BLaER1 (cell line): ENCODE results near the gene CALY.

Source experiments
- H3K27ac ChIP-seq: shearing (Covaris generic); formaldehyde crosslinking; 2 replicates; pipeline ENCODE4 v1.8.1; 2022
- H3K27me3 ChIP-seq: shearing (Covaris generic); formaldehyde crosslinking; 2 replicates; pipeline ENCODE4 v1.8.1; 2022
- H3K36me3 ChIP-seq: shearing (Covaris generic); formaldehyde crosslinking; 2 replicates; pipeline ENCODE4 v1.8.1; 2022
- H3K4me1 ChIP-seq: shearing (Covaris generic); formaldehyde crosslinking; 2 replicates; pipeline ENCODE4 v1.8.1; 2022
- H3K4me2 ChIP-seq: shearing (Covaris generic); formaldehyde crosslinking; 2 replicates; pipeline ENCODE4 v1.8.1; 2022
- H3K4me3 ChIP-seq: shearing (Covaris generic); formaldehyde crosslinking; 2 replicates; pipeline ENCODE4 v1.8.1; 2022
- H3K9ac ChIP-seq: shearing (Covaris generic); formaldehyde crosslinking; 2 replicates; pipeline ENCODE4 v1.8.1; 2022
- H3K9me3 ChIP-seq: shearing (Covaris generic); formaldehyde crosslinking; 2 replicates; pipeline ENCODE4 v1.8.1; 2022
- H4K20me1 ChIP-seq: shearing (Covaris generic); formaldehyde crosslinking; 2 replicates; pipeline ENCODE4 v1.8.1; 2022
- Cebpa-rat ChIP-seq: shearing (Covaris generic); IDR thresholded peaks from 2 replicates; pipeline ENCODE4 v1.8.1; 2022

The CALY gene

GRCh38 chr10:133336577-133337369 is at the start of gene CALY:
Gene CALY, minus strand, starts transcription at chr10:133336896. Its CDS starts 7,907 bp downstream, at chr10:133328989.
- no peaks in the 10 kb centered on the region for H4K20me1 ChIP-seq
- no peak within 1 kb of the TSS for H3K4me3 ChIP-seq
- H3K9ac ChIP-seq = no peak within 1 kb of the TSS
- H3K9me3 ChIP-seq = peaks cover 49% of the 10 kb centered on the region
- H3K27me3 ChIP-seq = peaks cover 62% of the 10 kb centered on the region
- H3K36me3 ChIP-seq = no peaks in the 10 kb centered on the region
- peaks cover 23% of the 10 kb centered on the region for H3K4me1 ChIP-seq
- peak within 1 kb of the TSS; percentile 49 for H3K4me2 ChIP-seq
- no peak within 1 kb of the TSS for H3K27ac ChIP-seq
- no peak for TF ChIP-seq Cebpa-rat

GRCh38 chr10:133385214-133385613 is 48.5 kb upstream of the CALY start:
- Histone ChIP-seq H4K20me1 (no peaks in the 10 kb centered on the region), H3K9me3 (no peaks in the 10 kb centered on the region), H3K4me1 (peaks cover 70% of the 10 kb centered on the region), H3K9ac (no peak overlapping the region), H3K4me3 (no peak overlapping the region), H3K4me2 (peak overlapping the region; percentile 59; the same call in 1 of the 2 replicates), H3K36me3 (peaks cover 5% of the 10 kb centered on the region; the same call in 1 of the 2 replicates), H3K27me3 (no peaks in the 10 kb centered on the region), H3K27ac (no peak overlapping the region)
- TF ChIP-seq Cebpa-rat = no peak

DNA sequence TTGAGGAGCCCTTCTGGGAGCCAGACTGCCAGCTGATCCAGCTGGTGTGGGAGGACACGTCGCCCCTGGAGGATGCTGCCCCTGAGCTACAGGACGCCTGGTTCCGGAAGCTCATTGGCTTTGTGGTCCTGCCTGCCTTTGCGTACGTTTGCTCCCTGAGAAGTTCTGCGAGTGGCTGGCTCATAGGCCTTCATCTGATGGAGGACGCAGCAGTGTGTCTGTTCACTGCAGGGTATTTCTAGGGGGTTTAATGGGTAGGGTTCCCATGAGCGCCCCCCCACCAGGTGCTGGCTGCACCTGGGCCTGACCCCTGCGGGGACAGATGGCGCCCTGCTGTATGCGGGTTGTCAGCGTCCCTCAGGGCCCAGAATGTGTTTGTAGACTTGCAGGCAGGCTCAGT is 47.4 kb upstream of the CALY start:
- peak overlapping the region; percentile 45 for H3K27ac ChIP-seq
- peak overlapping the region; percentile 31 for H3K9ac ChIP-seq
- H3K36me3 ChIP-seq = peaks cover 5% of the 10 kb centered on the region; the same call in 1 of the 2 replicates
- H4K20me1 ChIP-seq = no peaks in the 10 kb centered on the region
- H3K4me2 ChIP-seq = peak overlapping the region; percentile 59
- no peaks in the 10 kb centered on the region for H3K27me3 ChIP-seq
- no peak overlapping the region for H3K4me3 ChIP-seq
- H3K9me3 ChIP-seq = no peaks in the 10 kb centered on the region
- TF ChIP-seq Cebpa-rat = no peak
- peaks cover 78% of the 10 kb centered on the region for H3K4me1 ChIP-seq

- H4K20me1 ChIP-seq = no peaks in the 10 kb centered on the region
- peaks cover 5% of the 10 kb centered on the region; the same call in 1 of the 2 replicates for H3K36me3 ChIP-seq
- 0 out of 2 replicates have a peak overlapping the region, but pooled peaks have one; percentile 31 for H3K9ac ChIP-seq
- no peaks in the 10 kb centered on the region for H3K27me3 ChIP-seq
- no peaks in the 10 kb centered on the region for H3K9me3 ChIP-seq
- no peak overlapping the region for H3K4me3 ChIP-seq
- peak overlapping the region; percentile 45 for H3K27ac ChIP-seq
- H3K4me2 ChIP-seq = peak overlapping the region; percentile 59
- H3K4me1 ChIP-seq = peaks cover 78% of the 10 kb centered on the region
- TF ChIP-seq Cebpa-rat = no peak
Measured at GRCh38 chr10:133383551-133383950, 46.9 kb upstream of the CALY start.

DNA sequence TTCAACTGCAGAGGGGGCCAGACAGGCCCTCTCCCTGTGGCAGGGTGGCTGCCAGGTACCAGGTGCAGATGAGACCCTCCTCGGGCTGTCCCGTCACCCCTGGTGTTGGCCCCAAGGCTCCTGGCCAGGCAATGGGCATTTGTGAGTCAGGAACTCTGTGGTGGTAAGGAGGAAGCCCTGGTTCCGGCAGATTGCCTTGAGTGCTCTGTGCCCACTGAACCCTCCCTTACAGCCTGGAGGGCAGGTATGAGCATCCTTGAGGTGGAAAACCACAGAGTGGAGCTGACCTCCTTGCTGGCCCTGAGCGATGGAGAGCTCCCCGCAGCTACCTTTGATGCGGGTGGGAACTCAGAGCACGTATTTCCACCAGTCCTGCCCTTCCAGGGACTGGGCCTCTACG is 44.3 kb upstream of the CALY start:
- H3K9me3 ChIP-seq = no peaks in the 10 kb centered on the region
- no peak overlapping the region for H3K4me3 ChIP-seq
- H3K4me1 ChIP-seq = peaks cover 70% of the 10 kb centered on the region
- no peaks in the 10 kb centered on the region for H3K27me3 ChIP-seq
- peak overlapping the region; percentile 99 for H3K4me2 ChIP-seq
- no peak for TF ChIP-seq Cebpa-rat
- H3K36me3 ChIP-seq = peaks cover 5% of the 10 kb centered on the region; the same call in 1 of the 2 replicates
- H3K27ac ChIP-seq = no peak overlapping the region
- no peaks in the 10 kb centered on the region for H4K20me1 ChIP-seq
- H3K9ac ChIP-seq = no peak overlapping the region

GRCh38 chr10:133379801-133380666 is 43.3 kb upstream of the CALY start:
- peak overlapping the region; percentile 99 for H3K4me2 ChIP-seq
- TF ChIP-seq Cebpa-rat = no peak

DNA sequence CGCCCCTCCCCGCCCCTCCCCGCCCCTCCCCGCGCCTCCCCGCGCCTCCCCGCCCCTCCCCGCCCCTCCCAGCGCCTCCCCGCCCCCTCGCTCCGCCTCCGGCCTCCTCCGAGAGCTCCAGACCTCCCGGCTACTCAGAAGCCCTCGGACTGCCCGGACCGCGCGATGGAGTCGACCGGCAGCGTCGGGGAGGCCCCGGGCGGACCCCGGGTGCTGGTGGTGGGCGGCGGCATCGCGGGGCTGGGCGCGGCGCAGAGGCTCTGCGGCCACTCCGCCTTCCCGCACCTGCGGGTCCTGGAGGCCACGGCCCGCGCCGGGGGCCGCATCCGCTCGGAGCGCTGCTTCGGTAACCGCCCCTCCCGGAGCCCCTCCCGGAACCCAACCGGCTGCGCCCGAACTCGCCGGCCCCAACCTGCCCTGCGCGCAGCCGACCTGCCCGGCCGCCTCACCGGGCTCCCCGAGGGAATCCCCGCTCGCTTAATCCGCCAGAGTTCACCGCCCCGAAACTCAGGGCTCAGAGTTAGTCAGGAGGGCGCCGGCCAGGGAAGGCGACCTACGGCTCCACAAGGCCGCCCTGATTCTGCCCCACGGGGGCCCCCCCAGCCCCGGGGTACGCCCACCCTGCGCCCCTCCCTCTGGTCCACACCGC is 42.6 kb upstream of the CALY start, which contains the start of gene PAOX:
Gene PAOX, plus strand, starts transcription at position 111 of the 649 bp plus-strand sequence. Its CDS starts 55 bp downstream, at position 166.
- peak within 1 kb of the TSS; percentile 80 for H3K9ac ChIP-seq
- H3K27ac ChIP-seq = peak within 1 kb of the TSS; percentile 72
- no peaks in the 10 kb centered on the region for H3K27me3 ChIP-seq

More at GRCh38 chr10:133379801-133380666, 43.3 kb upstream of the CALY start:
- no peaks in the 10 kb centered on the region for H3K9me3 ChIP-seq
- H4K20me1 ChIP-seq = no peaks in the 10 kb centered on the region
- peak overlapping the region; percentile 77 for H3K9ac ChIP-seq
- H3K4me1 ChIP-seq = peaks cover 68% of the 10 kb centered on the region
- H3K4me3 ChIP-seq = peak overlapping the region; percentile 90
- peaks cover 5% of the 10 kb centered on the region; the same call in 1 of the 2 replicates for H3K36me3 ChIP-seq
- peak overlapping the region; percentile 72 for H3K27ac ChIP-seq
- no peaks in the 10 kb centered on the region for H3K27me3 ChIP-seq

GRCh38 chr10:133378251-133379096 is 41.8 kb upstream of the CALY start:
- Histone ChIP-seq H3K4me3 (peak overlapping the region; percentile 86), H4K20me1 (no peaks in the 10 kb centered on the region), H3K4me2 (peak overlapping the region; percentile 94), H3K9ac (peak overlapping the region; percentile 80), H3K27me3 (no peaks in the 10 kb centered on the region), H3K36me3 (0 out of 2 replicates have a peak, but pooled peaks cover 5% of the 10 kb centered on the region), H3K9me3 (no peaks in the 10 kb centered on the region), H3K4me1 (peaks cover 66% of the 10 kb centered on the region), H3K27ac (peak overlapping the region; percentile 64)
- no peak for TF ChIP-seq Cebpa-rat

More for the DNA sequence above, 42.6 kb upstream of the CALY start, which contains the start of gene PAOX:
- TF ChIP-seq Cebpa-rat = no peak
- Histone ChIP-seq H3K4me2 (peak within 1 kb of the TSS; percentile 99), H3K4me1 (peaks cover 68% of the 10 kb centered on the region), H3K9me3 (no peaks in the 10 kb centered on the region), H3K36me3 (0 out of 2 replicates have a peak, but pooled peaks cover 5% of the 10 kb centered on the region), H3K4me3 (peak within 1 kb of the TSS; percentile 90), H4K20me1 (no peaks in the 10 kb centered on the region)
